WTC11 (cell line): ENCODE measurements around the gene SNX21. TPM values are rescaled to one million over a fixed set of nuclear protein-coding genes. Genes with fewer than 3 reads are reported as not detected.
A peak's percentile ranks its signal among the peaks of the same experiment; 100 is the strongest.

Experiments
- CBFB ChIP-seq: sonication (generic); formaldehyde crosslinking; IDR thresholded peaks from 2 replicates; pipeline ENCODE4 v1.8.1; 2022; ENCODE audit warnings: mild to moderate bottlenecking, low read depth, missing genetic modification reagents
- CREB1 ChIP-seq: sonication (generic); formaldehyde crosslinking; IDR thresholded peaks from 2 replicates; pipeline ENCODE4 v1.8.0; 2023; ENCODE audit warnings: mild to moderate bottlenecking, missing genetic modification reagents
- CREM ChIP-seq: sonication (generic); formaldehyde crosslinking; IDR thresholded peaks from 2 replicates; pipeline ENCODE4 v1.8.1; 2022; ENCODE audit warnings: mild to moderate bottlenecking, missing genetic modification reagents, moderate library complexity
- E2F5 ChIP-seq: sonication (generic); formaldehyde crosslinking; IDR thresholded peaks from 2 replicates; pipeline ENCODE4 v1.8.1; 2022; ENCODE audit warnings: mild to moderate bottlenecking, moderate library complexity, missing genetic modification reagents
- ERG ChIP-seq: fragments of 250-450 bp; sonication (Bioruptor Pico); IDR thresholded peaks from 2 replicates; pipeline ENCODE4 v1.8.0; 2021; ENCODE audit warnings: mild to moderate bottlenecking
- ESRRA ChIP-seq: sonication (generic); formaldehyde crosslinking; IDR thresholded peaks from 2 replicates; pipeline ENCODE4 v1.8.1; 2022; ENCODE audit warnings: mild to moderate bottlenecking, missing genetic modification reagents, borderline replicate concordance
- ETV6 ChIP-seq: sonication (generic); formaldehyde crosslinking; IDR thresholded peaks from 2 replicates; pipeline ENCODE4 v1.8.1; 2022; ENCODE audit warnings: mild to moderate bottlenecking, missing genetic modification reagents
- GABPB1 ChIP-seq: sonication (generic); formaldehyde crosslinking; IDR thresholded peaks from 2 replicates; pipeline ENCODE4 v1.8.1; 2023; ENCODE audit warnings: mild to moderate bottlenecking, missing genetic modification reagents
- GRHL2 ChIP-seq: fragments of 250-450 bp; sonication (Bioruptor Pico); IDR thresholded peaks from 2 replicates; pipeline ENCODE4 v1.8.0; 2022; ENCODE audit warnings: mild to moderate bottlenecking, moderate library complexity; ENCODE audit not compliant: insufficient replicate concordance, severe bottlenecking
- PREB ChIP-seq: sonication (generic); formaldehyde crosslinking; IDR thresholded peaks from 2 replicates; pipeline ENCODE4 v1.8.1; 2022; ENCODE audit warnings: mild to moderate bottlenecking, missing genetic modification reagents, moderate library complexity, borderline replicate concordance
- RELA ChIP-seq: sonication (generic); formaldehyde crosslinking; IDR thresholded peaks from 2 replicates; pipeline ENCODE4 v1.8.1; 2022; ENCODE audit warnings: missing genetic modification reagents, mild to moderate bottlenecking, borderline replicate concordance
- TCF7 ChIP-seq: sonication (generic); formaldehyde crosslinking; IDR thresholded peaks from 2 replicates; pipeline ENCODE4 v1.8.0; 2022; ENCODE audit warnings: mild to moderate bottlenecking, low read depth, missing genetic modification reagents, moderate library complexity
- TP53 ChIP-seq: sonication (generic); formaldehyde crosslinking; IDR thresholded peaks from 2 replicates; pipeline ENCODE4 v1.8.1; 2023; ENCODE audit warnings: mild to moderate bottlenecking, missing genetic modification reagents
- ZBTB21 ChIP-seq: sonication (generic); formaldehyde crosslinking; IDR thresholded peaks from 2 replicates; pipeline ENCODE4 v1.8.1; 2023; ENCODE audit warnings: mild to moderate bottlenecking, missing genetic modification reagents, borderline replicate concordance
- ZNF263 ChIP-seq: sonication (generic); formaldehyde crosslinking; IDR thresholded peaks from 2 replicates; pipeline ENCODE4 v1.8.1; 2022; ENCODE audit warnings: low read depth, mild to moderate bottlenecking, moderate library complexity, missing genetic modification reagents
- ZNF416 ChIP-seq: fragments of 250-450 bp; sonication (Bioruptor Pico); IDR thresholded peaks from 2 replicates; pipeline ENCODE4 v1.9.0; 2021; ENCODE audit warnings: mild to moderate bottlenecking, inconsistent platforms
- total RNA-seq: library from RNA; stranded (reverse); gene quantifications from 3 replicates; pipeline ENCODE4 v1.2.3, GENCODE V29; 2021
- TF ChIP-seq, protein P1 (sequence below): sonication (generic); formaldehyde crosslinking; IDR thresholded peaks from 2 replicates; pipeline ENCODE4 v1.8.0; 2022; ENCODE audit warnings: mild to moderate bottlenecking, missing genetic modification reagents
- TF ChIP-seq, protein P2 (sequence below): sonication (generic); formaldehyde crosslinking; IDR thresholded peaks from 2 replicates; pipeline ENCODE4 v1.8.0; 2022; ENCODE audit warnings: mild to moderate bottlenecking, missing genetic modification reagents
- TF ChIP-seq, protein P3 (sequence below): fragments of 200-600 bp; IDR thresholded peaks from 2 replicates; pipeline ENCODE4 v1.8.0; 2022; ENCODE audit warnings: antibody characterized with exemption
- TF ChIP-seq, protein P4 (sequence below): fragments of 250-450 bp; sonication (Bioruptor Pico); IDR thresholded peaks from 2 replicates; pipeline ENCODE4 v1.9.0; 2021; ENCODE audit warnings: mild to moderate bottlenecking
- TF ChIP-seq, protein P5 (sequence below): sonication (generic); formaldehyde crosslinking; IDR thresholded peaks from 2 replicates; pipeline ENCODE4 v1.8.1; 2023; ENCODE audit warnings: mild to moderate bottlenecking, moderate library complexity, missing genetic modification reagents

The SNX21 gene
- total RNA-seq, 1 experiment from 2014 or later, result 17.9 TPM

DNA sequence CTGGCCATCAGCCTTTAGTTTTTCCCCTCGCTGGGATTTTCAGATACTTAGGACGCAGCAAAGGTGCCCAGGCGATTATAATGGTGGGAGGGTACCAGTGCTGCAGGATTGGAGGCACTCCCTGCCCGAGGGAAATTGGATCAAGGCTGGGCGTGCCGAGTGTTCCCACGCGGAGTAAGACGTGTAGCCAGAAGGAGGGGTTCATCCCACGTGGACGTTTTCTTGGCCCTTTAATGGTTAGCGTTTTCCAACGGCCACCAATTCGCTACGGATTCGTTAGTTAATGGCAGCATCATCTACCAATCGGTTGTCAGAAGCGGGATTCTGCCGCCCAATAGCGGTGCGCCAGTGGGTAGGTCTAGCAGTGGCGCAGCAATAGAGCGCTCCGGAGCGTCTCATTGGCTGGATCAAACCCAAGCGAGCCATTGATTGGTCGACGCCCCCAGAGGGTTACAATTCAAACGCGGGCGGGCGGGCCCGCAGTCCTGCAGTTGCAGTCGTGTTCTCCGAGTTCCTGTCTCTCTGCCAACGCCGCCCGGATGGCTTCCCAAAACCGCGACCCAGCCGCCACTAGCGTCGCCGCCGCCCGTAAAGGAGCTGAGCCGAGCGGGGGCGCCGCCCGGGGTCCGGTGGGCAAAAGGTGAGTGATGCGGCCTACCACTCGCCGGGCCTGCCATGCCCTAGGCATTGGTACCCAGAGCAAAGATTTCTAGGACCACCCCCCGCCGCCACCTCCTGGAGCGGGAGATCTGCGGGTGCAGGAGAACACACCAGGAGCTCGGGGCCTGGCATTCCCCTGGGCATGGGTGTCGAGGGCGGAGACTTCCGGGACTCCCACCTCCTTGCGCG is 21.2 kb upstream of the SNX21 start, which contains the start of gene UBE2C (continued):
- TF ChIP-seq, protein P1, sequence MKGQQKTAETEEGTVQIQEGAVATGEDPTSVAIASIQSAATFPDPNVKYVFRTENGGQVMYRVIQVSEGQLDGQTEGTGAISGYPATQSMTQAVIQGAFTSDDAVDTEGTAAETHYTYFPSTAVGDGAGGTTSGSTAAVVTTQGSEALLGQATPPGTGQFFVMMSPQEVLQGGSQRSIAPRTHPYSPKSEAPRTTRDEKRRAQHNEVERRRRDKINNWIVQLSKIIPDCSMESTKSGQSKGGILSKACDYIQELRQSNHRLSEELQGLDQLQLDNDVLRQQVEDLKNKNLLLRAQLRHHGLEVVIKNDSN, result peak; percentile 90
- TF ChIP-seq TCF7 (CRISPR knock-in tag), result peak; percentile 37; the same call in 1 of the 2 replicates
- TF ChIP-seq ETV6 (CRISPR knock-in tag), result no peak
- TF ChIP-seq ZNF416 (CRISPR knock-in tag), result no peak
- peak; percentile 65 for TF ChIP-seq E2F5
- peak; percentile 58 for TF ChIP-seq GABPB1 (CRISPR knock-in tag)
- no peak for TF ChIP-seq ZNF263 (CRISPR knock-in tag)
- TF ChIP-seq, protein P2, sequence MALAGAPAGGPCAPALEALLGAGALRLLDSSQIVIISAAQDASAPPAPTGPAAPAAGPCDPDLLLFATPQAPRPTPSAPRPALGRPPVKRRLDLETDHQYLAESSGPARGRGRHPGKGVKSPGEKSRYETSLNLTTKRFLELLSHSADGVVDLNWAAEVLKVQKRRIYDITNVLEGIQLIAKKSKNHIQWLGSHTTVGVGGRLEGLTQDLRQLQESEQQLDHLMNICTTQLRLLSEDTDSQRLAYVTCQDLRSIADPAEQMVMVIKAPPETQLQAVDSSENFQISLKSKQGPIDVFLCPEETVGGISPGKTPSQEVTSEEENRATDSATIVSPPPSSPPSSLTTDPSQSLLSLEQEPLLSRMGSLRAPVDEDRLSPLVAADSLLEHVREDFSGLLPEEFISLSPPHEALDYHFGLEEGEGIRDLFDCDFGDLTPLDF (CRISPR knock-in tag), result peak; percentile 87
- no peak; the same call in 1 of the 2 replicates for TF ChIP-seq ZBTB21 (CRISPR knock-in tag)
- peak; percentile 25; the same call in 1 of the 2 replicates for TF ChIP-seq TP53 (CRISPR knock-in tag)
- no peak; the same call in 1 of the 2 replicates for TF ChIP-seq CREM (CRISPR knock-in tag)
- peak; percentile 86; the same call in 1 of the 2 replicates for TF ChIP-seq PREB (CRISPR knock-in tag)
- TF ChIP-seq, protein P3, sequence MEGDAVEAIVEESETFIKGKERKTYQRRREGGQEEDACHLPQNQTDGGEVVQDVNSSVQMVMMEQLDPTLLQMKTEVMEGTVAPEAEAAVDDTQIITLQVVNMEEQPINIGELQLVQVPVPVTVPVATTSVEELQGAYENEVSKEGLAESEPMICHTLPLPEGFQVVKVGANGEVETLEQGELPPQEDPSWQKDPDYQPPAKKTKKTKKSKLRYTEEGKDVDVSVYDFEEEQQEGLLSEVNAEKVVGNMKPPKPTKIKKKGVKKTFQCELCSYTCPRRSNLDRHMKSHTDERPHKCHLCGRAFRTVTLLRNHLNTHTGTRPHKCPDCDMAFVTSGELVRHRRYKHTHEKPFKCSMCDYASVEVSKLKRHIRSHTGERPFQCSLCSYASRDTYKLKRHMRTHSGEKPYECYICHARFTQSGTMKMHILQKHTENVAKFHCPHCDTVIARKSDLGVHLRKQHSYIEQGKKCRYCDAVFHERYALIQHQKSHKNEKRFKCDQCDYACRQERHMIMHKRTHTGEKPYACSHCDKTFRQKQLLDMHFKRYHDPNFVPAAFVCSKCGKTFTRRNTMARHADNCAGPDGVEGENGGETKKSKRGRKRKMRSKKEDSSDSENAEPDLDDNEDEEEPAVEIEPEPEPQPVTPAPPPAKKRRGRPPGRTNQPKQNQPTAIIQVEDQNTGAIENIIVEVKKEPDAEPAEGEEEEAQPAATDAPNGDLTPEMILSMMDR, result no peak
- 0 out of 2 replicates have a peak, but pooled peaks have one; percentile 64 for TF ChIP-seq ESRRA
- peak; percentile 21; the same call in 1 of the 2 replicates for TF ChIP-seq RELA (CRISPR knock-in tag)
- TF ChIP-seq, protein P4, sequence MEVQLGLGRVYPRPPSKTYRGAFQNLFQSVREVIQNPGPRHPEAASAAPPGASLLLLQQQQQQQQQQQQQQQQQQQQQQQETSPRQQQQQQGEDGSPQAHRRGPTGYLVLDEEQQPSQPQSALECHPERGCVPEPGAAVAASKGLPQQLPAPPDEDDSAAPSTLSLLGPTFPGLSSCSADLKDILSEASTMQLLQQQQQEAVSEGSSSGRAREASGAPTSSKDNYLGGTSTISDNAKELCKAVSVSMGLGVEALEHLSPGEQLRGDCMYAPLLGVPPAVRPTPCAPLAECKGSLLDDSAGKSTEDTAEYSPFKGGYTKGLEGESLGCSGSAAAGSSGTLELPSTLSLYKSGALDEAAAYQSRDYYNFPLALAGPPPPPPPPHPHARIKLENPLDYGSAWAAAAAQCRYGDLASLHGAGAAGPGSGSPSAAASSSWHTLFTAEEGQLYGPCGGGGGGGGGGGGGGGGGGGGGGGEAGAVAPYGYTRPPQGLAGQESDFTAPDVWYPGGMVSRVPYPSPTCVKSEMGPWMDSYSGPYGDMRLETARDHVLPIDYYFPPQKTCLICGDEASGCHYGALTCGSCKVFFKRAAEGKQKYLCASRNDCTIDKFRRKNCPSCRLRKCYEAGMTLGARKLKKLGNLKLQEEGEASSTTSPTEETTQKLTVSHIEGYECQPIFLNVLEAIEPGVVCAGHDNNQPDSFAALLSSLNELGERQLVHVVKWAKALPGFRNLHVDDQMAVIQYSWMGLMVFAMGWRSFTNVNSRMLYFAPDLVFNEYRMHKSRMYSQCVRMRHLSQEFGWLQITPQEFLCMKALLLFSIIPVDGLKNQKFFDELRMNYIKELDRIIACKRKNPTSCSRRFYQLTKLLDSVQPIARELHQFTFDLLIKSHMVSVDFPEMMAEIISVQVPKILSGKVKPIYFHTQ (CRISPR knock-in tag), result no peak
- TF ChIP-seq CREB1 (CRISPR knock-in tag), result no peak
- TF ChIP-seq ERG (CRISPR knock-in tag), result no peak
- peak; percentile 40; the same call in 1 of the 2 replicates for TF ChIP-seq CBFB
- no peak for TF ChIP-seq GRHL2
- TF ChIP-seq, protein P5, sequence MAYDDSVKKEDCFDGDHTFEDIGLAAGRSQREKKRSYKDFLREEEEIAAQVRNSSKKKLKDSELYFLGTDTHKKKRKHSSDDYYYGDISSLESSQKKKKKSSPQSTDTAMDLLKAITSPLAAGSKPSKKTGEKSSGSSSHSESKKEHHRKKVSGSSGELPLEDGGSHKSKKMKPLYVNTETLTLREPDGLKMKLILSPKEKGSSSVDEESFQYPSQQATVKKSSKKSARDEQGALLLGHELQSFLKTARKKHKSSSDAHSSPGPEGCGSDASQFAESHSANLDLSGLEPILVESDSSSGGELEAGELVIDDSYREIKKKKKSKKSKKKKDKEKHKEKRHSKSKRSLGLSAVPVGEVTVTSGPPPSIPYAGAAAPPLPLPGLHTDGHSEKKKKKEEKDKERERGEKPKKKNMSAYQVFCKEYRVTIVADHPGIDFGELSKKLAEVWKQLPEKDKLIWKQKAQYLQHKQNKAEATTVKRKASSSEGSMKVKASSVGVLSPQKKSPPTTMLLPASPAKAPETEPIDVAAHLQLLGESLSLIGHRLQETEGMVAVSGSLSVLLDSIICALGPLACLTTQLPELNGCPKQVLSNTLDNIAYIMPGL (CRISPR knock-in tag), result peak; percentile 60; the same call in 1 of the 2 replicates
